B cell (primary cell): ENCODE measurements around the gene EFCAB9. TPM values are rescaled to one million over a fixed set of nuclear protein-coding genes. Genes with fewer than 3 reads are reported as not detected.

ENCODE experiments used
- ATAC-seq: fragments of 200-7000 bp; cut with Tn5 transposase; one replicate; pipeline ENCODE4 v1.10.0; 2021; ENCODE audit warnings: low read depth, mild to moderate bottlenecking, moderate number of reproducible peaks, moderate library complexity
- CTCF ChIA-PET: fragments of 350-600 bp; sonication (Branson Sonifier 250); formaldehyde crosslinking; loops from one replicate; lab custom pipeline; 2021; ENCODE audit warnings: antibody characterized with exemption, inconsistent platforms; lab: Charles Lee
- POLR2A ChIA-PET: fragments of 350-600 bp; sonication (Branson Sonifier 250); formaldehyde crosslinking; loops from one replicate; lab custom pipeline; 2021; ENCODE audit warnings: antibody characterized with exemption; lab: Charles Lee
- DNase-seq: peaks from one replicate; pipeline ENCODE4 v3.0.0; 2013
- H2AFZ ChIP-seq: 2 replicates; pipeline ENCODE4 v1.6.1; 2012; ENCODE audit warnings: mild to moderate bottlenecking, low read depth, low read length; ENCODE audit not compliant: insufficient read depth, poor library complexity, severe bottlenecking
- H3K27ac ChIP-seq, 2 donors: 1 replicate in 1 of 2; 2 replicates in 1 of 2; pipeline ENCODE4 v1.5.1; 2012 to 2013; ENCODE audit warnings: low read length in 2 of 2, mild to moderate bottlenecking in 2 of 2, moderate library complexity in 1 of 2
- H3K27me3 ChIP-seq, 4 experiments: fragments of 200-600 bp in 1 of 4; sonication (generic) in 1 of 4; replicated peaks in 1 of 4; 1 replicate in 2 of 4; 2 replicates in 2 of 4; pipeline versions ENCODE4 v1.6.1 to v1.7.0; 2013 to 2016; ENCODE audit warnings: low read length in 3 of 4, mild to moderate bottlenecking in 2 of 4, mixed read lengths in 1 of 4, moderate library complexity in 1 of 4; ENCODE audit not compliant: insufficient read depth in 4 of 4, control insufficient read depth in 3 of 4; ENCODE audit errors: control extremely low read depth in 1 of 4
- H3K36me3 ChIP-seq, 2 experiments: replicated peaks in 1 of 2; 1 replicate in 1 of 2; 2 replicates in 1 of 2; pipeline versions ENCODE4 v1.6.1 to v1.7.1; 2013; ENCODE audit warnings: low read length in 1 of 2; ENCODE audit not compliant: insufficient read depth in 2 of 2, control insufficient read depth in 1 of 2; ENCODE audit errors: control extremely low read depth in 1 of 2, extremely low read depth in 1 of 2
- H3K4me1 ChIP-seq, 2 donors: fragments of 200-600 bp in 1 of 2; sonication (generic) in 1 of 2; 1 replicate in 1 of 2; 2 replicates in 1 of 2; pipeline versions ENCODE4 v1.5.1 to v1.6.1; 2013 to 2017; ENCODE audit warnings: low read length in 2 of 2; ENCODE audit not compliant: control insufficient read depth in 2 of 2, insufficient read depth in 2 of 2
- H3K4me2 ChIP-seq: replicated peaks from 2 replicates; pipeline ENCODE3; 2012; ENCODE audit warnings: mild to moderate bottlenecking, low read depth, low read length; ENCODE audit not compliant: poor library complexity, severe bottlenecking
- H3K4me3 ChIP-seq, 5 experiments: fragments of 200-600 bp in 1 of 5; sonication (generic) in 1 of 5; 1 replicate in 3 of 5; 2 replicates in 2 of 5; pipeline versions ENCODE4 v1.5.1 to v1.7.0; 2011 to 2016; ENCODE audit warnings: low read length in 4 of 5, mild to moderate bottlenecking in 4 of 5, low read depth in 2 of 5, control low read depth in 1 of 5, moderate library complexity in 1 of 5; ENCODE audit not compliant: insufficient read depth in 1 of 5; ENCODE audit errors: control extremely low read depth in 1 of 5, extremely low read depth in 1 of 5
- H3K79me2 ChIP-seq: fragments of 200-600 bp; sonication (generic); one replicate; pipeline ENCODE4 v1.6.0; 2016; ENCODE audit warnings: low read length; ENCODE audit not compliant: control insufficient read depth, insufficient read depth
- H3K9ac ChIP-seq: fragments of 200-600 bp; sonication (generic); 2 replicates; pipeline ENCODE4 v1.6.1; 2017; ENCODE audit warnings: mild to moderate bottlenecking, low read length, moderate library complexity
- H3K9me3 ChIP-seq, 3 donors: one replicate each; pipeline versions ENCODE4 v1.6.1 to v1.7.1; 2013; ENCODE audit warnings: low read length in 2 of 3; ENCODE audit not compliant: control insufficient read depth in 2 of 3, insufficient read depth in 1 of 3; ENCODE audit errors: control extremely low read depth in 1 of 3
- H4K20me1 ChIP-seq: 2 replicates; pipeline ENCODE4 v1.6.0; 2012; ENCODE audit warnings: mild to moderate bottlenecking, low read length; ENCODE audit not compliant: insufficient read depth, control insufficient read depth, poor library complexity, severe bottlenecking
- H3K27ac Mint-ChIP-seq: one replicate; pipeline ENCODE4 v1.8.0; 2021; ENCODE audit warnings: mixed read lengths
- H3K27me3 Mint-ChIP-seq: one replicate; pipeline ENCODE4 v1.8.0; 2021; ENCODE audit warnings: mixed read lengths
- H3K4me1 Mint-ChIP-seq: one replicate; pipeline ENCODE4 v1.8.0; 2021; ENCODE audit warnings: mixed read lengths
- H3K4me3 Mint-ChIP-seq: one replicate; pipeline ENCODE4 v1.8.0; 2021; ENCODE audit warnings: mixed read lengths
- H3K9me3 Mint-ChIP-seq: one replicate; pipeline ENCODE4 v1.8.0; 2022; ENCODE audit warnings: mixed read lengths; ENCODE audit not compliant: insufficient read depth
- CTCF ChIP-seq: fragments of 200-600 bp; IDR thresholded peaks from one replicate; pipeline ENCODE4 v1.8.0; 2022; ENCODE audit warnings: antibody characterized with exemption, mild to moderate bottlenecking
- EZH2 ChIP-seq: IDR thresholded peaks from 2 replicates; pipeline ENCODE4 v1.6.1; 2012; ENCODE audit warnings: borderline replicate concordance, low read depth, mild to moderate bottlenecking, moderate library complexity, low read length; ENCODE audit not compliant: insufficient read depth, poor library complexity, severe bottlenecking
- WGBS: methylation state at CpG from one replicate; pipeline ENCODE4 v1.1.5; 2013; ENCODE audit warnings: missing lambda C conversion rate; ENCODE audit not compliant: insufficient coverage; 5-methylcytosine and 5-hydroxymethylcytosine counted together
- intact Hi-C: fragments of 100-400 bp; cut with micrococcal nuclease; formaldehyde crosslinking; loops from one replicate; pipeline ENCODE4 v1.10.0; 2022
- polyA plus RNA-seq: library from polyadenylated mRNA; depleted of rRNA; stranded (reverse); fragments of >200 nt; gene quantifications from 2 replicates; pipeline ENCODE4 v1.2.3, GENCODE V29; 2012
- total RNA-seq, 2 donors: library from RNA; stranded (reverse); fragments of 120-200 nt in 1 of 2; gene quantifications; 1 replicate in 1 of 2; 2 replicates in 1 of 2; pipeline versions ENCODE4 v1.2.3 to v1.2.4, GENCODE V29; 2013 to 2022

EFCAB9 gene
- total and polyA plus RNA-seq, 2 donors (not counting 1 experiment from before 2014, with no cell fraction given): not detected

- Histone ChIP-seq H3K9me3 (no peaks in the 10 kb centered on the region), H3K4me1 (peaks cover 72 to 85% of the 10 kb centered on the region in 2 donors), H3K79me2 (peaks cover 100% of the 10 kb centered on the region), H3K4me3 (peak overlapping the region; percentile 47 to 73 (median 63)), H3K4me2 (peak overlapping the region; percentile 79), H3K27me3 (no peaks in the 10 kb centered on the region), H4K20me1 (peaks cover 37% of the 10 kb centered on the region), H3K9ac (peak overlapping the region; percentile 72), H2AFZ (no peak overlapping the region), H3K36me3 (peaks cover 0 to 29% of the 10 kb centered on the region in 2 experiments), H3K27ac (peak overlapping the region; percentile 68 to 98)
- Mint-ChIP-seq H3K9me3 (no peaks in the 10 kb centered on the region), H3K27ac (peak overlapping the region; percentile 89), H3K27me3 (no peaks in the 10 kb centered on the region), H3K4me3 (peak overlapping the region; percentile 84), H3K4me1 (peaks cover 88% of the 10 kb centered on the region)
- POLR2A ChIA-PET: interaction anchor here (0.6 to 7.9 kb wide), 9 partner anchors 10 to 783 kb away, joined by 3 to 95 read pairs (median 4); partner anchors contain the start of gene STK10
- TF ChIP-seq EZH2: no peak
- TF ChIP-seq CTCF: no peak
- 0% methylated on average over 7 of the region's 7 CpGs for WGBS
- intact Hi-C loops: loop anchor here (1.0 kb wide), 3 partner anchors 13 to 68 kb away; partner anchors contain the start of gene STK10
- DNase-seq (peak; percentile 81), ATAC-seq (peak; percentile 83)
- CTCF ChIA-PET: interaction anchor here (0.7 to 10.6 kb wide), 9 partner anchors 11 to 263 kb away, joined by 3 to 155 read pairs (median 12); partner anchors contain the start of gene STK10
Observed at GRCh38 chr5:172175263-172175719, 18.7 kb upstream of the EFCAB9 start.

GRCh38 chr5:172177176-172177575, 16.8 kb upstream of the EFCAB9 start:
- no peaks in the 10 kb centered on the region for H3K9me3 Mint-ChIP-seq
- Histone ChIP-seq H3K27ac (peak overlapping the region; percentile 24 to 98), H3K4me3 (no peak overlapping the region), H3K9ac (no peak overlapping the region), H3K4me1 (peaks cover 77 to 95% of the 10 kb centered on the region in 2 donors), H2AFZ (no peak overlapping the region), H4K20me1 (peaks cover 21% of the 10 kb centered on the region), H3K27me3 (no peaks in the 10 kb centered on the region), H3K4me2 (peak overlapping the region; percentile 88), H3K79me2 (peaks cover 100% of the 10 kb centered on the region), H3K36me3 (peaks cover 0 to 27% of the 10 kb centered on the region in 2 experiments), H3K9me3 (no peaks in the 10 kb centered on the region)
- POLR2A ChIA-PET: interaction anchor here (7.9 kb wide), 1 partner anchor 9 kb away, joined by 95 read pairs; the partner anchor contains the start of gene STK10
- WGBS: 71% methylated on average over 3 of the region's 7 CpGs
- H3K27ac Mint-ChIP-seq: peak overlapping the region; percentile 96
- DNase-seq: no peak
- H3K4me3 Mint-ChIP-seq: peak overlapping the region; percentile 20
- TF ChIP-seq EZH2 (no peak), CTCF (no peak)
- peaks cover 86% of the 10 kb centered on the region for H3K4me1 Mint-ChIP-seq
- no peak for ATAC-seq
- intact Hi-C loops: no loop called here
- no peaks in the 10 kb centered on the region for H3K27me3 Mint-ChIP-seq
- CTCF ChIA-PET: interaction anchor here (10.6 kb wide), 1 partner anchor 10 kb away, joined by 155 read pairs; the partner anchor contains the start of gene STK10
